ENCODE measurements around the gene UNC119. TPM values are rescaled to one million over a fixed set of nuclear protein-coding genes. Genes with fewer than 3 reads are reported as not detected.

The UNC119 gene
- polyA plus RNA-seq, 1 donor (not counting 4 experiments of a cell fraction or from before 2014, with no cell fraction given) = 60.0 TPM

- FAIRE-seq (no peak), DNase-seq (ENCODE audit: low read depth, low spot score) (no peak)
- Histone ChIP-seq H3K79me2 (ENCODE audit: control insufficient read depth, insufficient read depth, low read length) (peaks cover 15% of the 10 kb centered on the region), H3K4me3 (ENCODE audit: control insufficient read depth in 2 of 3, extremely low read depth in 1 of 3, insufficient read depth in 2 of 3, low read depth in 1 of 3, low read length in 3 of 3) (no peak overlapping the region), H3K9me1 (ENCODE audit: control insufficient read depth, extremely low read depth, insufficient read depth, low read length) (no peaks in the 10 kb centered on the region), H4K20me1 (ENCODE audit: control insufficient read depth, extremely low read depth, insufficient read depth, low read length) (no peaks in the 10 kb centered on the region), H3K27ac (ENCODE audit: control insufficient read depth, insufficient read depth, low read length) (no peak overlapping the region), H3K9ac (ENCODE audit: control insufficient read depth, extremely low read depth, insufficient read depth, low read length) (no peak overlapping the region), H2AFZ (ENCODE audit: control insufficient read depth, low read length) (no peak overlapping the region), H3K4me1 (ENCODE audit: control insufficient read depth, extremely low read depth, insufficient read depth, low read length) (peaks cover 15% of the 10 kb centered on the region), H3K27me3 (ENCODE audit: control insufficient read depth, extremely low read depth, insufficient read depth, low read length) (no peaks in the 10 kb centered on the region), H3K36me3 (ENCODE audit: control insufficient read depth in 2 of 2, extremely low read depth in 1 of 2, insufficient read depth in 2 of 2, low read length in 2 of 2) (peaks cover 4 to 8% of the 10 kb centered on the region in 2 experiments), H3K4me2 (ENCODE audit: control insufficient read depth, extremely low read depth, insufficient read depth, low read depth, low read length) (no peak overlapping the region), H3K9me3 (ENCODE audit: control insufficient read depth, low read depth, low read length) (no peaks in the 10 kb centered on the region)
- dilution Hi-C loops (cut with MboI; ENCODE audit: extremely low pct_ligation_motif_present, low sequenced_read_pairs) = no loop called here
- TF ChIP-seq CTCF (optimal IDR thresholded peaks at IDR 0.05 in 1 of 3, IDR thresholded peaks at IDR 0.05 in 1 of 3, conservative IDR thresholded peaks at IDR 0.05 in 1 of 3; ENCODE audit: extremely low read depth in 1 of 3, insufficient read depth in 2 of 3, low read length in 3 of 3) (no peak), EZH2 (IDR thresholded peaks at IDR 0.05; ENCODE audit: low read length) (no peak)
Measured at GRCh38 chr17:28569446-28569845, 17.0 kb upstream of the UNC119 start.

- Histone ChIP-seq H4K20me1 (ENCODE audit: control insufficient read depth, extremely low read depth, insufficient read depth, low read length) (no peaks in the 10 kb centered on the region), H3K9me1 (ENCODE audit: control insufficient read depth, extremely low read depth, insufficient read depth, low read length) (no peaks in the 10 kb centered on the region), H3K36me3 (ENCODE audit: control insufficient read depth in 2 of 2, extremely low read depth in 1 of 2, insufficient read depth in 2 of 2, low read length in 2 of 2) (peaks cover 7% of the 10 kb centered on the region in 2 experiments), H2AFZ (ENCODE audit: control insufficient read depth, low read length) (no peak overlapping the region), H3K4me3 (ENCODE audit: control insufficient read depth in 2 of 3, extremely low read depth in 1 of 3, insufficient read depth in 2 of 3, low read depth in 1 of 3, low read length in 3 of 3) (no peak overlapping the region), H3K4me1 (ENCODE audit: control insufficient read depth, extremely low read depth, insufficient read depth, low read length) (peaks cover 15% of the 10 kb centered on the region), H3K9ac (ENCODE audit: control insufficient read depth, extremely low read depth, insufficient read depth, low read length) (no peak overlapping the region), H3K4me2 (ENCODE audit: control insufficient read depth, extremely low read depth, insufficient read depth, low read depth, low read length) (no peak overlapping the region), H3K27ac (ENCODE audit: control insufficient read depth, insufficient read depth, low read length) (no peak overlapping the region), H3K27me3 (ENCODE audit: control insufficient read depth, extremely low read depth, insufficient read depth, low read length) (no peaks in the 10 kb centered on the region), H3K79me2 (ENCODE audit: control insufficient read depth, insufficient read depth, low read length) (peaks cover 15% of the 10 kb centered on the region), H3K9me3 (ENCODE audit: control insufficient read depth, low read depth, low read length) (no peaks in the 10 kb centered on the region)
- FAIRE-seq (no peak), DNase-seq (ENCODE audit: low read depth, low spot score) (no peak)
- dilution Hi-C loops (cut with MboI; ENCODE audit: extremely low pct_ligation_motif_present, low sequenced_read_pairs) = no loop called here
- TF ChIP-seq CTCF (optimal IDR thresholded peaks at IDR 0.05 in 1 of 3, IDR thresholded peaks at IDR 0.05 in 1 of 3, conservative IDR thresholded peaks at IDR 0.05 in 1 of 3; ENCODE audit: extremely low read depth in 1 of 3, insufficient read depth in 2 of 3, low read length in 3 of 3) (no peak), EZH2 (IDR thresholded peaks at IDR 0.05; ENCODE audit: low read length) (no peak)
Measured at GRCh38 chr17:28567604-28568003, 15.2 kb upstream of the UNC119 start.
